ENCODE data around the gene NR2F2.

- TF ChIP-seq POLR2AphosphoS5 (IDR thresholded peaks at IDR 0.05; ENCODE audit: low read depth, low read length) (no peak), TAF1 (IDR thresholded peaks at IDR 0.05; ENCODE audit: borderline replicate concordance, insufficient read depth, low read length) (no peak), FOXP2 (optimal IDR thresholded peaks at IDR 0.05; ENCODE audit: borderline replicate concordance, extremely low read depth, extremely low read length, insufficient read depth) (no peak)
- TF ChIP-seq, protein P1, sequence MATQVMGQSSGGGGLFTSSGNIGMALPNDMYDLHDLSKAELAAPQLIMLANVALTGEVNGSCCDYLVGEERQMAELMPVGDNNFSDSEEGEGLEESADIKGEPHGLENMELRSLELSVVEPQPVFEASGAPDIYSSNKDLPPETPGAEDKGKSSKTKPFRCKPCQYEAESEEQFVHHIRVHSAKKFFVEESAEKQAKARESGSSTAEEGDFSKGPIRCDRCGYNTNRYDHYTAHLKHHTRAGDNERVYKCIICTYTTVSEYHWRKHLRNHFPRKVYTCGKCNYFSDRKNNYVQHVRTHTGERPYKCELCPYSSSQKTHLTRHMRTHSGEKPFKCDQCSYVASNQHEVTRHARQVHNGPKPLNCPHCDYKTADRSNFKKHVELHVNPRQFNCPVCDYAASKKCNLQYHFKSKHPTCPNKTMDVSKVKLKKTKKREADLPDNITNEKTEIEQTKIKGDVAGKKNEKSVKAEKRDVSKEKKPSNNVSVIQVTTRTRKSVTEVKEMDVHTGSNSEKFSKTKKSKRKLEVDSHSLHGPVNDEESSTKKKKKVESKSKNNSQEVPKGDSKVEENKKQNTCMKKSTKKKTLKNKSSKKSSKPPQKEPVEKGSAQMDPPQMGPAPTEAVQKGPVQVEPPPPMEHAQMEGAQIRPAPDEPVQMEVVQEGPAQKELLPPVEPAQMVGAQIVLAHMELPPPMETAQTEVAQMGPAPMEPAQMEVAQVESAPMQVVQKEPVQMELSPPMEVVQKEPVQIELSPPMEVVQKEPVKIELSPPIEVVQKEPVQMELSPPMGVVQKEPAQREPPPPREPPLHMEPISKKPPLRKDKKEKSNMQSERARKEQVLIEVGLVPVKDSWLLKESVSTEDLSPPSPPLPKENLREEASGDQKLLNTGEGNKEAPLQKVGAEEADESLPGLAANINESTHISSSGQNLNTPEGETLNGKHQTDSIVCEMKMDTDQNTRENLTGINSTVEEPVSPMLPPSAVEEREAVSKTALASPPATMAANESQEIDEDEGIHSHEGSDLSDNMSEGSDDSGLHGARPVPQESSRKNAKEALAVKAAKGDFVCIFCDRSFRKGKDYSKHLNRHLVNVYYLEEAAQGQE (IDR thresholded peaks at IDR 0.05; ENCODE audit: insufficient read depth in 1 of 2, low read depth in 2 of 2, low read length in 2 of 2) = no peak
Measured at GRCh38 chr15:96314518-96314917, 16.0 kb upstream of the NR2F2 start.

All from PFSK-1 (cell line).